Globus pallidus (tissue), 1 donor: Measurements from ENCODE around the gene DENND4B.
"Not testable (repeated sequence)": the region's sequence is repeated elsewhere in the genome, so short reads cannot be mapped to it uniquely, and the experiment has no call there.

Experiments
- DNase-seq: peaks from one replicate; pipeline ENCODE4 v3.0.0-alpha.2; 2015; ENCODE audit warnings: low spot score

The DENND4B gene, protein sequence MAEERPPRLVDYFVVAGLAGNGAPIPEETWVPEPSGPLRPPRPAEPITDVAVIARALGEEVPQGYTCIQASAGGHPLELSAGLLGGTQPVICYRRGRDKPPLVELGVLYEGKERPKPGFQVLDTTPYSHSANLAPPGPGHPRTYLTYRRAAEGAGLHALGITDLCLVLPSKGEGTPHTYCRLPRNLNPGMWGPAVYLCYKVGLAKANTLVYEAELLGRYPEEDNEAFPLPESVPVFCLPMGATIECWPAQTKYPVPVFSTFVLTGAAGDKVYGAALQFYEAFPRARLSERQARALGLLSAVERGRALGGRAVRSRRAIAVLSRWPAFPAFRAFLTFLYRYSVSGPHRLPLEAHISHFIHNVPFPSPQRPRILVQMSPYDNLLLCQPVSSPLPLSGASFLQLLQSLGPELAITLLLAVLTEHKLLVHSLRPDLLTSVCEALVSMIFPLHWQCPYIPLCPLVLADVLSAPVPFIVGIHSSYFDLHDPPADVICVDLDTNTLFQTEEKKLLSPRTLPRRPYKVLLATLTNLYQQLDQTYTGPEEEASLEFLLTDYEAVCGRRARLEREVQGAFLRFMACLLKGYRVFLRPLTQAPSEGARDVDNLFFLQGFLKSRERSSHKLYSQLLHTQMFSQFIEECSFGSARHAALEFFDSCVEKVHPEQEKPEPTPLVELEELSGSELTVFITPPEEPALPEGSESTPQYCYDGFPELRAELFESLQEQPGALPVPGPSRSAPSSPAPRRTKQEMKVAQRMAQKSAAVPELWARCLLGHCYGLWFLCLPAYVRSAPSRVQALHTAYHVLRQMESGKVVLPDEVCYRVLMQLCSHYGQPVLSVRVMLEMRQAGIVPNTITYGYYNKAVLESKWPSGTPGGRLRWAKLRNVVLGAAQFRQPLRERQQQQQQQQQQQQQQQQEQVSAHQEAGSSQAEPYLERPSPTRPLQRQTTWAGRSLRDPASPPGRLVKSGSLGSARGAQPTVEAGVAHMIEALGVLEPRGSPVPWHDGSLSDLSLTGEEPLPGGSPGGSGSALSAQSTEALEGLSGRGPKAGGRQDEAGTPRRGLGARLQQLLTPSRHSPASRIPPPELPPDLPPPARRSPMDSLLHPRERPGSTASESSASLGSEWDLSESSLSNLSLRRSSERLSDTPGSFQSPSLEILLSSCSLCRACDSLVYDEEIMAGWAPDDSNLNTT (N-terminal part only)

DNA sequence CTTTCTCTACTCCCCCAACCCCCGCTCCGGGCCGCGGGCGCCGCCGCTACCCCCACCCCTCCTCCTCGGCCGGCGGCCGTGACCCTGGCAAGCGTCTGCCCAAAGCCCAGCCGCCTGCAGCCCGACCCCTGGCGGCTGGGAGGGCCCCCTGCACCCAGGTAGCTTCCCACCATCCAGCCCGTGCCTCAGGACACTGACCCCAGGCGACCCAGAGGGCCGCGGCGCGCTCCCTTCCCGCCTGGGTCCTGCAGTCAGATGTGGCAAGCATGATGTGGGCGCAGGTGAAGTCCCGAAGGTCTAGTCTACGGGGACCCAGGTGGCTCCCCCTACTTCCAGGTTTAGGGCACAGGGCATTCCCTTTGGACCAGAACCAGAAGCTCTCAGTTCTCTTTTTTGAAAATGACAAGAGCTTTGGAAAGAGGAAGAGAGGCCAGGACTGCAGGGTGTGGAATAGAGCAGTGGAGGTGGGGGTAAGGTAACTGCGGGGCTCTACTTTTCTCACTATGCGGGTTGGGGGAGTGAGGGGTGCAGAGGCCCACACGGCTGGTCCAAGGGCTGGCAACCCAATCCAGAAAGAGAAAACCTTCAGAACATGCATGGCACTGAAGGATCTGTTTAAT, at the start of gene DENND4B:
Gene DENND4B, minus strand, starts transcription at position 97 of the 620 bp plus-strand sequence. CDS start 2,344 bp downstream, outside the sequence.
- peak; percentile 85 for DNase-seq

DNA sequence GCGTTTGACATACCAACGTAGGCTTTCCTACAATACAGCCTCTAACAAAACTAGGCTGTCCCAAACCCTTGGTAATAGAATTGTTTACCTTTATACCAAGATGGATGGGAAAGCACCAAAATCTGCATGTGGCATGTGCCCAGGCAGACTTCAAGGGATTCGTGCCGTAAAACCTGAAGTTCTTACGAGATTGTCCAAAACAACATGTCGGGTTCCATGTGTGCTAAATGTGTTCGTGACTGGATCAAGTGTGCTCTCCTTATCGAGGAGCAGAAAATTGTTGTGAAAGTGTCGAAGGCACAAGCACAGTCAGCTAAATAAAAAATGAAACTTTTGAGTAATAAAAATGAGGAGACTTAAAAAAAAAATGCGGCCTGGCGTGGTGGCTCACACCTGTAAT, 49.1 kb upstream of the DENND4B start:
- DNase-seq = no peak

DNA sequence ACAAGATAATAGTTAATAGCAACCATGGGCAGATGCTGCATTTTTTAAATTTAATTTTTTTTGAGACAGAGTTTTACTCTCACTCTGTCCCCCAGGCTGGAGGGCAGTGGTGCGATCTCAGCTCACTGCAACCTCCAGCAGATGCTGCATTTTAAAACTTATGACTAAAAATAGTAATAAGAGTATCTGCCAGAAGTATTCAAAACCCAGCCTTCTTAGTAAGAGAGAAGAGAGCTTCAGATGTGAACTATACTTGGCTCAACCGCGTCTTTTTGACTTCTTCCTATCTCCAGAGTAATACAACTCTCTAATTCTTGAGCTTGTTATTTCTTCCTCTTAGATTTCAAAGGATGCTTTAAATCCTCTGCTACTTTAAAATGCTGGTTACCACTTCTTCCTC, 48.7 kb upstream of the DENND4B start:
- no peak for DNase-seq

DNA sequence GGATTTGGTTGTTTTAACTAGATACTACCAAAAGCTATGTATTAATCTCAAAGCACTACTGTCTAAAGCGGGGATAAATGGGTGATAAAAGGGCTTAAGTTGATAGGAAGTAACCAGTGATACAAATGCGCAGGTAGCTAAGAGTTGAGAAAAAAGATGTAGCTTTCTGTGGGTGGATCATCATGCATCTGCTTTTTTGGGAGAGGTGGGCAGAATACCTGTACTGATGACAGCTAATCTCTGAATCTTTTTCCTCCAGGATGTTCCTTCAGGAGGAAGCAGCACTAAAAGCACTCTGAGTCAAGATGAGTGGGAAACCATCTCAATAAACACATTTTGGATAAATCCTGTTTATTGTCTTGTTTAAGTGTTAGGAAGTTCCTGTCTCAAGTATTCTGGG, 45.3 kb upstream of the DENND4B start:
- no peak for DNase-seq

DNA sequence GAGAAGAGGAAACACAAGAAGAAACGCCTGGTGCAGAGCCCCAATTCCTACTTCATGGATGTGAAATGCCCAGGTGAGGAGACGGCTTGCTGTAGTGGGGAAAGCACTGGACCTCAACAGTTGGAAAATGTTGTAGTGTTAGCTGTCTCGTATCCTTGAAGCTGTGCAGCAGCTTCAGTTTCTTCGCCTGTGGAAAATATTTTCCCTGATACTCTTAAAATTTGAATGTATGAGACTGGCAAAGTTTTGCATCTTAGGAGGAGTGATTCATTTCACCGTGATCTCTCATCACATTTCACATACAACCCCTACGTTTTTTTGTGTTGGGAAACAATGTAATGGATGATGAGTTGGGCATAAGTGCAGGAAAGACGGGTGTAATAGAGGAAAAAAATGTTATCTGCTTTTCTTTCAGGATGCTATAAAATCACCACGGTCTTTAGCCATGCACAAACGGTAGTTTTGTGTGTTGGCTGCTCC, 44.7 kb upstream of the DENND4B start:
- no peak for DNase-seq

DNA sequence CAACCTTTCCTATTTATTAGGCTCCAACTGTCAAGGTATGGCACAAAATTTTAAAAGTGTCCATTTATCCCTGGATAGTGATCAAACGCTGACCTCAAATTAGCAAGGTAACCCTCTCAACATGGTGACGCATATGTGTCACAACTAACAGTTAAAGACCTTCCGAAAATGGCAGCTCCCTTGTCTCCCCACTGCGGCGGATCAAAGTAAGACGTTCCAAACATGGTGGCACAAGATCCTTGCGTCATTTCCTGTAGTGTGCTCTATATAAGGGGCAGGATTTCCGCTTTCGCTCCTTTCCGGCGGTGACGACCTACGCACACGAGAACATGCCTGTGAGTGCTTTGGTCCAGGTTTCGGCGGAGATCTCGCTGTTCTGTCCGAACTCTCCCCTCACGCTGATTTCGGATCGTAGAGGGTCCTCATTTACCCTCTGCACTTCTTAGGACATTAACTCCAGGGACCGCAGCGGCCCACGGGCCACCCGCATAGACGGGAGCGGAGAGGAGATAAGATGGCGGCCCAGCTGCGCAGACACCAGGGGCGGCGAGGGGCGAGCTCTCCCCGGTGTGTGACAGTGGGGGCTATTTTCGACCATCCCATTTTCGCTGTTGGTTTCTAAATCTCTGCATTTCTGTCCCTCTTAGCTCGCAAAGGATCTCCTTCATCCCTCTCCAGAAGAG, 44.1 kb upstream of the DENND4B start, which contains the start of gene RPS27:
Gene RPS27, plus strand, starts transcription at position 295 of the 683 bp plus-strand sequence. Its CDS starts 35 bp downstream, at position 330.
- peak; percentile 97 for DNase-seq

DNA sequence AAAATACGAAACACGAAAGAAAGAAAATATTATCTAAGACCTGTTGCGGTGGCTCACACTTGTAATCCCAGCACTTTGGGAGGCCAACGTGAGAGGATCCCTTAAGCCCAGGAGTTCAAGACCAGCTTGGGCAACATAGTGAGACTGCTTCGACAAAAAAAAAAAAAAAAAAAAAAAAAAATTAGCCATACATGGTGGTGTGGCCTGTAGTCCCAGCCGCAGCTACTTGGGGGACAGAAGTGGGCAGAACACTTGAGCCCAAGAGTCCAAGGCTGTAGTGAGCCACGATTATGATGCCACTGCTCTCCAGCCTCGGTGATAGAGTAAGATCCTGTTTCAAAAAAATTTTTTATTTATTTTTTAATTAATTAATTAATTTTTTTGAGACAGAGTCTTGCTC, 41.1 kb upstream of the DENND4B start:
- no peak for DNase-seq

DNA sequence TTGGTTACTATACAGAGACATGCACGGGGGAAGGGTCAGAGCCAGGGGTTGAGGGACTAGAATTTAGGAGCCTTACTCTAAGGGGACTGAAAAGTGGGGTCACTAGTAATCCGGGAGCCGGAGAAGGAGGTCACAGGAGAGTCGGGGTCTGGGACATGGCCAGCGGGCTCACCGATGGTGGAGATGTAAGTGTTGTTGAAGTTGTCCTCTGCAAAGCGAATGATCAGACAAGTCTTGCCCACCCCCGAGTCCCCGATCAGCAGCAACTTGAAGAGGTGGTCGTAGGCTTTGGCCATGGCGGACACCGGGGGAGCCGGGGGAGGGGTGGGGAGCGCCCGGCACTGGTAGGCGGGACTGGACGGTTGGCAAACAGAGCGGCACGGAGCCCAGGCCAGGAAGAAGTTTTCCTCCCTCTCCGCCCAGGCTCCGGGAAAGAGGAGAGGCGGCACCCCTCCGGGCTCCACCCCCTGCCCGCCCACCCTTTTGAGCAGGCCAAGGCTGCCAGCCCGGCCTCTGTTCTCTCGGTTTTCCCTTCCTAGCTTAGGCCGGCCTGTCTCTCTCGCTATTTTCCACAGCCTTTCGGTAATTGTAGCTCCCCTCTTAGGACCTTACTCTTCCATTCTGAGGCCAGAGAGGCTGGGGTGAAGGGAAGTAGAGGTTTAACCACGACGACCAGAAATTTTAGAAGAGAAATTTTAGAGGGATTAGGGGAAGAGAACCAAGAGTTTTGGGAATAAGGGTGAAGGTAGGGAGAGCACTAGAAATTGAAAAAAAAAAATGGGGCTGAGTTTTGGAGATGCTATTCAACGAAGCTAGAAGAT, 39.6 kb upstream of the DENND4B start, which contains the start of gene RAB13:
Gene RAB13, minus strand, starts transcription at position 399 of the 821 bp plus-strand sequence. Its CDS starts 103 bp downstream, at position 296.
- peak; percentile 72 for DNase-seq

DNA sequence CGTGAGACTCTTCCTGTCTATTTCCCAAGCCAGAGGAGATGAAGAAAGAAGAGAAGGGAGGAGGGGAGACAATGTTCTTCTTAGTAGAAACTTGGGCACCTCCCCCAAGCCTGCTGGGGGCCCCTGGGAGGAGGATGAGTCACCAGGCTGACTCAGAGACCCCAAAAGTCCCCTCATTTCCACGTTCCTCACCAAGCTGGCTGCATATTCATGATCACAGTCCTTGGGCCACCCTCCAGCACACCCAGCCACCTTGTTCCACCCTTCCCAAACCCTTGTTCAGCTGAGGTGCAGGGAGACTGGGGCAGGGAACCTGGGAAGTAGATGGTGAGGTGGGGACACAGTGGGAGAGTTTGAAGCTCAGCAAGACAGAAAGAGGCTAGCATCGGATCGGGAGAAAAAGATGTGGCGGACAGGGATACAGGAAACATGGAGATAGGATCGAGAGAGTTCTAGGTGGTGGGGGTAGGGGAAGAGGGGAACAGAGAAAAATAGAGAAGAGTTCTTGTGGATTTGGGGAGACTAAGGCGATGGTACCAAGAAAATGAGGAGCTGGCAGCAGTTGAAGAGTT, 38.9 kb upstream of the DENND4B start:
- DNase-seq = no peak

DNA sequence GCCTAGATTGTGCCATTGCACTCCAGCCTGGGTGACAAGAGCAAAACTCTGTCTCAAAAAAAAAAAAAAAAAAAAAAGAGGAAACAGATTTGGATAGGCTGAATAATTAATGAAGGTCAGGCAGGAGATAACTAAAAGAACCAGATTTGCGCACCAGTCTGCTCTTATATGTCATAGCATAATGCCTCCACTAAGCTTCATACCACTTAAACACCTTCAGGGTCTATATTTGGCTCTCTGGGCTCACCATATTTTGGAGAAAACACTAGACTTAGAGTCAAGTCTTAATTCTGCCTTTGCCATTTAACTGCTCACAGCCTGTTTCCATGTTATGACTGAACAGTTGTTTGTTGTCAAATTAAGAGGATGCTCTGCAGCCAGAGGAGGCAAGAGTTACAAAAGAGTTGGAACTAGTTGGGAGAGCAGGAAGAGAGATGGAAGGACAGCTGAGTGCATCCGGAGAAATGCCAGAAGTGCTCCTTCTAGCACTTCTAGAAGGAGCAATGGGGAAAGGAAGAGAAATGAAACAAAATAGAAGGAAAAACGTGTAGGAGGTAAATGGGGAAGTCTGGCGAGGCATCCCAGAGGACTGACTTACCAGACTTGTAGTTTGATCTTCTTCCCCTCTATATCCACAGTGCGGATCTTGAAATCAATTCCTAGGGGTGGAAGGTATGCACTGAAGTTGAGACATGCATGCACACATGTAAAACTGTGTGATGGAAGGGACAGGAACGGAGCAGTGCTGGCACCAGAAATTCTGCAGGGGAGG, 37.8 kb upstream of the DENND4B start:
- no peak for DNase-seq

DNA sequence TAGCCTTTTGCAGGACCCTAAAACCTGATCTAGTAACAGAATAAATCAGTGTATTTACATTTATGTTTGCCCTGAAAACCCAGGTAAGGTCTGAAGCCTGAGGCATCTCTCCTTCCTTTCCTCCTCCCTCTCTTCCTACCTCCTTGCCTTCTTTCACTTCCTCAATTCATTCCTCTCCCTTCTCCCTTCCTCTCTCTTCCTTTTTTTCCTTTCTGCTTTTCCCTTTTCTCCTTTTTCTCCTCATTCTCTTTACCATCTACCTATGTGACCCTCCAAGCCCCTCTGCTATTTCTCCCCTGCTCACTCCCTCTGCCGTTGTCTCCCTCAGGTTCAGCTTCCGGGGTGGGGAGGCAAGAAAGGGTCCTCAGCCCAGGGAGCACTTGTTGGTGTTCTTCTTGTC, 35.2 kb upstream of the DENND4B start:
- DNase-seq = not testable (repeated sequence)

DNA sequence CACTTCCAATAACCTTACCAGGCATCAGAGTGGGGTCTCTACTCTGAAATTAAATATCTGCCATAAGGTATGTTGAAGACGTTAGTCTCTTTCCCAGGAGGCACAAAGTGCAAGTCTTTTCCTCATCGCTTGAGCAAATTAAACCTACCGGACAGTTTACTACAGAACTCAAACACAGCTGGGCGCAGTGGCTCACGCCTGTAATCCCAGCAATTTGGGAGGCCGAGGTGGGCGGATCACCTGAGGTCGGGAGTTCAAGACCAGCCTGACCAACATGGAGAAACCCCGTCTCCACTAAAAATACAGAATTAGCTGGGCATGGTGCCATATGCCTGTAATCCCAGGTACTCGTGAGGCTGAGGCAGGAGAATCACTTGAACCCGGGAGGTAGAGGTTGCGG, 32.6 kb upstream of the DENND4B start:
- DNase-seq = not testable (repeated sequence)

DNA sequence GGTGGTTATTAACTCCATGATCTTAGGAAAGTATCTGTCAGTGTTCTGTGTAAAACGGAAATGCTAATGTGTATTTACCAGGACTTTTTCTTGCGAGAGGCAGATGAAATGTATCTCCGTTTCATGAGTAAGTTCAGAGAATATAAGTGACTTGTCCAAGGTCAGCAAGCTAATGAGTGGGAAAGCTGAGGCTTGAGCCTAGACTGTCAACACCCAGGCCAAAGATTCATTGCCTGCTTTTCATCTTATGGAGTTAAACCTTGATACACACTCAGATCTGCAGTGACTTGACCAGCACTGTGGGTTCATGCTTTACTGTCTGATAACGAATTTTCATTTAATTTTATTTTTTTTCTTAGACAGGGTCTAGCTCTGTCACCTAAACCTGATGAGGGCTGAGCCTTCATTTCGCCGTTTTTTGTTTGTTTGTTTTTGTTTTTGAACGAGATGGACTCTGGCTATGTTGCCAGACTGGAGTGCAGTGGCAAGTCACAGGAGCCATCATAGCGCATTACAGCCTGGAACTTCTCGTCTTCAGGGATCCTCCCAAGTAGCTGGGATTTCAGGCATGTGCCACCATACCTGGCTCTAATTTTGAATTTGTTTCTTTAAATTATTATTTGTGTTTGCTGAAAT, 31.9 kb upstream of the DENND4B start:
- no peak for DNase-seq

DNA sequence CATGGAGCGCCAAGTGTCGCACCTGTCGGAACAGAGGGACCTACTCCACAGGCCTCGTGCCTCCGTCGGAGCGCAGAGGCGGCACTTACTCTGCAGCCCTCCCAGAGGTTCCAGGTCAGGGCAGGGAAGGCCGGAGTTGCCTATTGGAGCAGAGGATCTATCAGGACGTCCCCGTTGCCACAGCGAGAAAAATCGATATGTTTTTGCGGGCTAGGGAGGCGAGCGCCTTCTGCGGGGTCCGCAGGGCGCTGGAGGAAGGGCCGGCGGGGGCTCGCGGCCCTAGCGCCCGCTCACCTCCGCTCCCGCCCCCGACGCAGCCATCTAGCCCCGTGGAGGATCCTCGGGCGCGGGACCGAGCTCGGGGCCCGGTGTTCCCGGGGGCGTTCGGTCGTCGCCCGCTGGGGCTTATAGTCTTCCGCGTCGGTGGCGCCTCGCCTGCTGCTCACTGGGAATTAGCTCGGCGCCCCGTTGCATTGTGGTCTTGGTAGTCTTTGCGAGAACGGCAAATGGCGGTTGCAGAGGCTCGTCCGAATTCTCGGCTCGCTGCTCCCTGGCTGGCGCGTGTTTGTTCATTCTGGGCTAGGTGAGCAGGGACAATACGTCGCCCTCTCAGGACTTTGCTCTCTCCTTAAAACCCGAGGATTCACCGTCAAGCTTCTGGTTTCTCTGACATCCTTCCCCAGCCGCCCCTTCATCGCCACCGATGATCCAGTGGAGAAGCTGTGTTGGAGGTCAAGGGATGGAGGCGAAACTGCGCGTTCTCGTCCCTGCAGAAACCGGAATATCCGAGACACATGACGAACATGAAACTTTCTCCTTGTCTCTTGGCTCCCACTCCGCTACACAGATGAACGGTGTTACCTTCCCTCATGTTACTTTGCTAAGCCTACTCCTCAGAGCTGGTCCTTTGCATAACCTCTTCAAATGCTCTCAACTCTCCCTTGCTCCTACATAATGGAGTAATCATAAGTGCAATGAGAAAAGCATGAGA, 31.0 kb upstream of the DENND4B start, which contains the start of gene JTB:
Gene JTB, minus strand, starts transcription at position 425 of the 991 bp plus-strand sequence. Its CDS starts 422 bp downstream, at position 3.
- peak; percentile 86 for DNase-seq

DNA sequence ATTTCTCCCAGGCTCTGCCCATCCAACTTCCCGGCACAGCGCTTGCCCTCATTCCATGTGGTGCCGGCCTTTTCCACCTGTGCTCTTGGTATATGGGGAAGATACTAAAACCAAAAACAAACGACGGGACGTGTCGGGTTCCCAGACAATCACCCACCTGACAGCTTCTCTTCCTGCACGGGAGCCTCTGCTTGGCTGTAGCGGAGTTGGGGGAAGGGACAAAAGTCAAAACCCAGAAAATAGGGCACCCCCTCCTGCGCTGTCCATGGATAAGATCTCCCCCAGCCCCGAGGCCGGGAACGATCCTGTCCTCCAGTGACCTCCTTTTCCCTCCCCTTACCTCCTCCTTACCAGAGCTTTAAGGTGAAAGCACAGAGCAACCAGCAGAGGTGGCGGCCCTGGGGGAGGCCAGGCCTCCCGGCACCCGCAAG, 30.3 kb upstream of the DENND4B start:
- DNase-seq = no peak

DNA sequence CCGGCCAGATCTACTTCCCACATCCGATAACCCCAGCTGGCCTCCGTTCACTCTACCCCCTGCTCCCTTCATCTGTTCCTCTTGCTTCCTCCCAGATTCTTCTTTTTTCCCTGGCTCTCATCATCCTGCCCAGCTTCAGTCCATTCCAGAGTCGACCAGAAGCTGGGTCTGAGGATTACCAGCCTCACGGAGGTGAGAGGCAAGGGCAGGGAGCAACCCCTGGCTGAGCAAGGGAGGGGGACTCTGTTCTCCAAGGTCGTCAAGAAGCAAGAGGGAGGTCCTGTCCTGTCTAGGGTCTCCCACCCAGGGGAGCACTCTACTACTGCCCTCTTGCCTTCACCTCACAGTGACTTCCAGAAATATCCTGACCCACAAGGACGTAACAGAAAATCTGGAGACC, 27.0 kb upstream of the DENND4B start:
- DNase-seq = no peak

DNA sequence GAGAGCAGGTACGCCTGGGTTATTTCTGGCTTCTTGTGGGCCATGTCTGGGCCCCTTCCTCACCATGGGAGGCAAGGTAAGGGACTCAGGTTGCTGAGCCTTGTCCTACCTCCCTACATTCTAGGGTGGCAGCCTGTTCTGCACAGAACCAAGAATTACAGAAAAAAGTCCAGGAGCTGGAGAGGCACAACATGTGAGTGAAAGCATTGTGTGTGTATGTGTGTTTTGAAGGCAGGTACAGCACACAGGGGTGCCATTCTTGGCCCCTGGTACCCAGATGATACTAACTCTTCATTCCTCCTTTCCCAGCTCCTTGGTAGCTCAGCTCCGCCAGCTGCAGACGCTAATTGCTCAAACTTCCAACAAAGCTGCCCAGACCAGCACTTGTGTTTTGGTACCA, 26.6 kb upstream of the DENND4B start:
- no peak for DNase-seq
